Lower lobe of right lung (tissue), 2 donors: Measurements from ENCODE around the gene ANKRD13D. TPM values are rescaled to one million over a fixed set of nuclear protein-coding genes. Genes with fewer than 3 reads are reported as not detected.

ENCODE experiments used
- ATAC-seq, 2 donors: fragments of 200-7000 bp; cut with Tn5 transposase; one replicate each; pipeline ENCODE4 v1.9.1; 2020 to 2022; ENCODE audit warnings: mild to moderate bottlenecking in 2 of 2, moderate library complexity in 2 of 2
- DNase-seq: peaks from one replicate; pipeline ENCODE4 v3.0.0-alpha.2; 2020
- H3K27ac ChIP-seq: fragments of 200-600 bp; one replicate; pipeline ENCODE4 v1.8.0; 2022
- H3K27me3 ChIP-seq: fragments of 200-600 bp; one replicate; pipeline ENCODE4 v1.8.0; 2022; ENCODE audit warnings: low read depth
- H3K36me3 ChIP-seq: fragments of 200-600 bp; one replicate; pipeline ENCODE4 v1.8.0; 2022; ENCODE audit warnings: mild to moderate bottlenecking
- H3K4me1 ChIP-seq: fragments of 200-600 bp; one replicate; pipeline ENCODE4 v1.8.0; 2022
- H3K4me3 ChIP-seq: fragments of 200-600 bp; one replicate; pipeline ENCODE4 v1.8.0; 2022; ENCODE audit warnings: mild to moderate bottlenecking
- H3K9me3 ChIP-seq: fragments of 200-600 bp; one replicate; pipeline ENCODE4 v1.8.0; 2022
- intact Hi-C: fragments of 100-400 bp; cut with DNase I; formaldehyde crosslinking; loops from one replicate; pipeline ENCODE4 v1.11.0; 2022
- total RNA-seq: library from RNA; stranded (reverse); fragmentation: NEBNext Ultra II Directional; extraction: Animal tissue kit (Norgen Biotek cat#: 25700); gene quantifications from one replicate; pipeline ENCODE4 v1.2.1, GENCODE V29; 2021
- TF ChIP-seq, protein P1 (sequence below): fragments of 200-600 bp; IDR thresholded peaks from one replicate; pipeline ENCODE4 v1.8.0; 2022; ENCODE audit warnings: antibody characterized with exemption, mild to moderate bottlenecking
- donor health status: DM: no; HTN: yes; CAD: no; lungs with severe emphysema.

Gene ANKRD13D
- total RNA-seq, 1 donor from 2014 or later: 66.9 TPM

GRCh38 chr11:67320011-67320410 lies 30.9 kb downstream of the ANKRD13D start:
- Histone ChIP-seq H3K4me3 (no peak overlapping the region), H3K27me3 (no peaks in the 10 kb centered on the region), H3K27ac (no peak overlapping the region), H3K4me1 (peaks cover 17% of the 10 kb centered on the region), H3K9me3 (no peaks in the 10 kb centered on the region), H3K36me3 (no peaks in the 10 kb centered on the region)
- DNase-seq (no peak), ATAC-seq (no peak)
- intact Hi-C loops: no loop called here
- TF ChIP-seq, protein P1, sequence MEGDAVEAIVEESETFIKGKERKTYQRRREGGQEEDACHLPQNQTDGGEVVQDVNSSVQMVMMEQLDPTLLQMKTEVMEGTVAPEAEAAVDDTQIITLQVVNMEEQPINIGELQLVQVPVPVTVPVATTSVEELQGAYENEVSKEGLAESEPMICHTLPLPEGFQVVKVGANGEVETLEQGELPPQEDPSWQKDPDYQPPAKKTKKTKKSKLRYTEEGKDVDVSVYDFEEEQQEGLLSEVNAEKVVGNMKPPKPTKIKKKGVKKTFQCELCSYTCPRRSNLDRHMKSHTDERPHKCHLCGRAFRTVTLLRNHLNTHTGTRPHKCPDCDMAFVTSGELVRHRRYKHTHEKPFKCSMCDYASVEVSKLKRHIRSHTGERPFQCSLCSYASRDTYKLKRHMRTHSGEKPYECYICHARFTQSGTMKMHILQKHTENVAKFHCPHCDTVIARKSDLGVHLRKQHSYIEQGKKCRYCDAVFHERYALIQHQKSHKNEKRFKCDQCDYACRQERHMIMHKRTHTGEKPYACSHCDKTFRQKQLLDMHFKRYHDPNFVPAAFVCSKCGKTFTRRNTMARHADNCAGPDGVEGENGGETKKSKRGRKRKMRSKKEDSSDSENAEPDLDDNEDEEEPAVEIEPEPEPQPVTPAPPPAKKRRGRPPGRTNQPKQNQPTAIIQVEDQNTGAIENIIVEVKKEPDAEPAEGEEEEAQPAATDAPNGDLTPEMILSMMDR: no peak

GRCh38 chr11:67320691-67321090 lies 31.6 kb downstream of the ANKRD13D start:
- ATAC-seq (no peak), DNase-seq (no peak)
- no peaks in the 10 kb centered on the region for H3K27me3 ChIP-seq
- intact Hi-C loops: no loop called here
- no peaks in the 10 kb centered on the region for H3K36me3 ChIP-seq
- peaks cover 17% of the 10 kb centered on the region for H3K4me1 ChIP-seq
- H3K27ac ChIP-seq: no peak overlapping the region
- no peak overlapping the region for H3K4me3 ChIP-seq
- H3K9me3 ChIP-seq: no peaks in the 10 kb centered on the region
- TF ChIP-seq, protein P1: no peak

DNA sequence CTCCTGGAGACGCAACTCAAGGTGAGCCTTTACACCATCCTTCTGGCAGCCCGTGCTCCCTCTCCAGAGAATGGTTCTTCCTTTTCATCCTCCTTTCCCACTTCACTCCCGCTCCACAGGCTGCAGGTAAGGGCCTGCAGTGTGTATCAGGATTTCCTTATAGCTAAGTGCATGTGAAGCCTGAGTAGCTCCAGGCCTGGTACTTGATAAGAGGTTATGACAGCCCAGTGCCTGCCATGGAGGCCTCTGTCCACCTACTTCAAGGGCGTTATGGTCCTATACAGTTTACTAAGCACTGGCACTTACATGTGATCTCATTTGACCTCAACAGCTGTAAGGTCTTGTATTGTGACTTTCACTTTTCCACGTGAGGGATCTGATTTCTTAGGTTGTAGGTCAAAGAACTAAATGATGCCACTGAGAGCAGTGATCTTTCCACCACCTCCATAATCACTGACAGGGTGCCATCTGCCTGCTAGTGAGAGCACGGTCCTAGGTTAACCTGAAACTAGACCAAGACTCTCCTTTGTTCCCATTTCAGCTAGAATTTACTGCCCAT lies 32.3 kb downstream of the ANKRD13D start:
- Histone ChIP-seq H3K4me1 (peaks cover 15% of the 10 kb centered on the region), H3K27me3 (no peaks in the 10 kb centered on the region), H3K27ac (no peak overlapping the region), H3K4me3 (no peak overlapping the region), H3K36me3 (no peaks in the 10 kb centered on the region), H3K9me3 (no peaks in the 10 kb centered on the region)
- DNase-seq: no peak
- intact Hi-C loops: no loop called here
- TF ChIP-seq, protein P1: no peak
- no peak for ATAC-seq

DNA sequence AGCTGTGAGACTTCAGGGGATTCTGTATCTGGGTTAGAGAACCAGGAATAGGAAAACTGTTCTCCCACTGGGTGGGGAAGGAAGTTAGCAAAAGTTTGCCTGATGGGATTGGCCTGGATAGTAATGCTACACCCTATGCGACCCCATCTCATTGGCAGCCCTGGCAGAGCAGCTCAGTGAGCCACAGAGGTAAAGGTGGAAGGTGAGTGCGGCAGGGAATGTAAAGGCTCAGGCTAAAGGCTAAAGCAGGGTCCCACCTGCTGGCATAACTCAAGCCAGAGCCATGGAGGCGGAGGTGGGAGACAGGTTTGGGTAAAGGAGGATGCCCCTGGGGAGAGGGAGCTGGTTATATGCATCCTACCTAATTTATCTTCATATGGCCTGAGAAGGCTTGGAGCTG lies 32.9 kb downstream of the ANKRD13D start:
- intact Hi-C loops: no loop called here
- no peak for DNase-seq
- H3K4me1 ChIP-seq: peaks cover 12% of the 10 kb centered on the region
- TF ChIP-seq, protein P1: no peak
- no peak for ATAC-seq
- H3K36me3 ChIP-seq: no peaks in the 10 kb centered on the region
- H3K4me3 ChIP-seq: no peak overlapping the region
- H3K27me3 ChIP-seq: no peaks in the 10 kb centered on the region
- no peak overlapping the region for H3K27ac ChIP-seq
- H3K9me3 ChIP-seq: no peaks in the 10 kb centered on the region

DNA sequence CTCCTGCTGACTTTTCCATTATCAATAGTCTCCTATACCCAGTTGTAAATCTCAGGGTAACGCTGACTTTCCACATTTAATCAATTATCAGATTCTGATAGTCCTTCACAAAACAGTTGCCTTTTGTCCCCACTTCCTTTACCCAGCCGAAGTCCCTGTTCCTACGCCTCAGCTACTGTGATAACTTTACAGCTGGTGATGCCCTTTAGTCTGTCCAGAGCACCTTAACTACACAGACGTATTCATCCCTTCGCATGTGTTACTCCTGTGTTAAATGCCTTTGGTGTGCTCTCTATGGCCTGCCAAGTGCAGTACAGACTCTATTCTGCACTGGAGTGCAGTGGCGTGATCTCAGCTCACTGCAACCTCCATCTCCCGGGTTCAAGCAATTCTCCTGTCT lies 34.4 kb downstream of the ANKRD13D start:
- Histone ChIP-seq H3K4me3 (no peak overlapping the region), H3K27ac (no peak overlapping the region), H3K36me3 (no peaks in the 10 kb centered on the region), H3K9me3 (no peaks in the 10 kb centered on the region), H3K27me3 (no peaks in the 10 kb centered on the region), H3K4me1 (peaks cover 7% of the 10 kb centered on the region)
- TF ChIP-seq, protein P1: no peak
- ATAC-seq (no peak), DNase-seq (no peak)
- intact Hi-C loops: no loop called here
